HCT116 (cell line): ENCODE data around the gene FGGY. TPM values are rescaled to one million over a fixed set of nuclear protein-coding genes. Genes with fewer than 3 reads are reported as not detected.

ENCODE experiments used
- ATAC-seq: fragments of 200-7000 bp; cut with Tn5 transposase; 2 replicates; pipeline ENCODE4 v1.9.1; 2020; ENCODE audit warnings: mild to moderate bottlenecking, moderate library complexity
- BruUV-seq: library from RNA; stranded (reverse); fragments of 400-500 nt; replicated peaks from 2 replicates; lab custom pipeline; 2021; lab: Mats Ljungman, UMichigan
- CTCF ChIA-PET: fragments of 300-600 bp; sonication (Branson Sonifier 250); formaldehyde crosslinking; loops from one replicate; lab custom pipeline; 2021; ENCODE audit warnings: antibody characterized with exemption; lab: Charles Lee
- POLR2A ChIA-PET: fragments of 300-600, 350-600 bp; sonication (Branson Sonifier 250); formaldehyde crosslinking; loops from one replicate; lab custom pipeline; 2021; ENCODE audit warnings: antibody characterized with exemption; lab: Charles Lee
- RAD21 ChIA-PET, 2 experiments: fragments of 300-600 bp; sonication (Branson Sonifier 250); formaldehyde crosslinking; loops; one replicate each; lab custom pipeline; 2023; ENCODE audit warnings: low total read pairs in 2 of 2; ENCODE audit not compliant: uncharacterized antibody in 2 of 2, unreplicated experiment in 2 of 2, low non-redundant PET in 1 of 2; lab: Charles Lee
- DNase-seq: peaks from one replicate; pipeline ENCODE4 v3.0.0-alpha.2; 2010; ENCODE audit warnings: low read depth, low spot score
- H2AFZ ChIP-seq: fragments of 200-600 bp; shearing (Covaris generic), sonication (generic); 2 replicates; pipeline ENCODE4 v1.6.1; 2017; ENCODE audit warnings: low read depth, mixed run types, mixed read lengths, antibody characterized with exemption, low read length; ENCODE audit not compliant: poor library complexity, severe bottlenecking
- H3K27ac ChIP-seq: 2 replicates; pipeline ENCODE4 v1.5.1; 2012; ENCODE audit warnings: low read depth, low read length
- H3K27me3 ChIP-seq: fragments of 200-600 bp; sonication (generic); 2 replicates; pipeline ENCODE4 v1.6.1; 2016; ENCODE audit warnings: mixed run types, low read length, mixed read lengths; ENCODE audit not compliant: insufficient read depth
- H3K36me3 ChIP-seq, 2 experiments: fragments of 200-500 bp in 1 of 2; fragments of 200-600 bp in 1 of 2; sonication (Bioruptor generic) in 1 of 2; sonication (generic) in 1 of 2; 2 replicates each; pipeline versions ENCODE4 v1.5.1 to v1.6.1; 2014 to 2016; ENCODE audit warnings: low read length in 2 of 2, inconsistent platforms in 1 of 2, mixed read lengths in 1 of 2, mixed run types in 1 of 2; ENCODE audit not compliant: insufficient read depth in 2 of 2, control insufficient read depth in 1 of 2
- H3K4me1 ChIP-seq, 2 experiments: fragments of 200-600 bp in 1 of 2; sonication (generic) in 1 of 2; 2 replicates each; pipeline versions ENCODE4 v1.5.1 to v1.6.1; 2012 to 2017; ENCODE audit warnings: low read length in 2 of 2, inconsistent platforms in 1 of 2, mild to moderate bottlenecking in 1 of 2, mixed read lengths in 1 of 2, mixed run types in 1 of 2, moderate library complexity in 1 of 2; ENCODE audit not compliant: insufficient read depth in 2 of 2, control insufficient read depth in 1 of 2
- H3K4me2 ChIP-seq: fragments of 200-600 bp; sonication (generic); 2 replicates; pipeline ENCODE4 v1.6.1; 2017; ENCODE audit warnings: mixed run types, low read length, mixed read lengths
- H3K4me3 ChIP-seq, 2 experiments: fragments of 200-600 bp in 1 of 2; sonication (generic) in 1 of 2; replicated peaks in 1 of 2; 2 replicates each; pipeline ENCODE4 v1.5.1; 2011 to 2016; ENCODE audit warnings: low read length in 2 of 2, control low read depth in 1 of 2, low read depth in 1 of 2, mild to moderate bottlenecking in 1 of 2, mixed read lengths in 1 of 2, mixed run types in 1 of 2
- H3K79me2 ChIP-seq: fragments of 200-600 bp; sonication (generic); 2 replicates; pipeline ENCODE4 v1.6.1; 2017; ENCODE audit warnings: mild to moderate bottlenecking, mixed run types, low read length, moderate library complexity, mixed read lengths; ENCODE audit not compliant: insufficient read depth
- H3K9ac ChIP-seq: fragments of 200-600 bp; sonication (generic); 2 replicates; pipeline ENCODE4 v1.6.1; 2016; ENCODE audit warnings: low read length, mixed read lengths
- H3K9me2 ChIP-seq: fragments of 200-600 bp; sonication (generic), shearing (Covaris generic); 2 replicates; pipeline ENCODE4 v1.6.1; 2017; ENCODE audit warnings: mixed run types, mild to moderate bottlenecking, moderate library complexity; ENCODE audit not compliant: insufficient read depth
- H3K9me3 ChIP-seq, 2 experiments: fragments of 200-500 bp in 1 of 2; fragments of 200-600 bp in 1 of 2; sonication (Bioruptor generic) in 1 of 2; sonication (generic) in 1 of 2; 2 replicates each; pipeline ENCODE4 v1.6.1; 2014 to 2017; ENCODE audit warnings: low read length in 2 of 2, mixed read lengths in 2 of 2, inconsistent platforms in 1 of 2, low read depth in 1 of 2, mild to moderate bottlenecking in 1 of 2, mixed run types in 1 of 2, moderate library complexity in 1 of 2; ENCODE audit not compliant: control insufficient read depth in 1 of 2, insufficient read depth in 1 of 2
- H4K20me1 ChIP-seq: fragments of 200-600 bp; sonication (generic), shearing (Covaris generic); 2 replicates; pipeline ENCODE4 v1.6.1; 2017; ENCODE audit warnings: mixed run types, mild to moderate bottlenecking, moderate library complexity; ENCODE audit not compliant: insufficient read depth
- ATF3 ChIP-seq: IDR thresholded peaks from 2 replicates; pipeline ENCODE4 v1.6.1; 2012
- CEBPB ChIP-seq: IDR thresholded peaks from 2 replicates; pipeline ENCODE4 v1.6.1; 2012; ENCODE audit warnings: low read depth
- ELF1 ChIP-seq: IDR thresholded peaks from 2 replicates; pipeline ENCODE4 v1.6.1; 2012; ENCODE audit warnings: low read depth, borderline replicate concordance
- EZH2 ChIP-seq: fragments of 200-600 bp; sonication (generic); IDR thresholded peaks from 2 replicates; pipeline ENCODE4 v1.6.1; 2017; ENCODE audit warnings: antibody characterized with exemption, mixed run types
- EZH2phosphoT487 ChIP-seq: fragments of 200-600 bp; IDR thresholded peaks from 2 replicates; pipeline ENCODE4 v1.6.1; 2018; ENCODE audit warnings: antibody characterized with exemption, borderline replicate concordance
- FOSL1 ChIP-seq: IDR thresholded peaks from 2 replicates; pipeline ENCODE4 v1.6.1; 2012; ENCODE audit warnings: low read depth
- JUND ChIP-seq: IDR thresholded peaks from 2 replicates; pipeline ENCODE4 v1.6.1; 2012
- MAX ChIP-seq: IDR thresholded peaks from 2 replicates; pipeline ENCODE4 v1.6.1; 2012
- POLR2A ChIP-seq: IDR thresholded peaks from 2 replicates; pipeline ENCODE4 v1.7.0; 2011; ENCODE audit warnings: borderline replicate concordance; ENCODE audit not compliant: insufficient read depth, insufficient read length; ENCODE audit errors: extremely low read depth
- POLR2AphosphoS5 ChIP-seq: IDR thresholded peaks from 2 replicates; pipeline ENCODE4 v1.6.1; 2011; ENCODE audit warnings: mild to moderate bottlenecking, low read depth, low read length, moderate library complexity
- RAD21 ChIP-seq: IDR thresholded peaks from 2 replicates; pipeline ENCODE4 v1.6.1; 2012; ENCODE audit warnings: low read depth, mild to moderate bottlenecking
- SIN3A ChIP-seq: IDR thresholded peaks from 2 replicates; pipeline ENCODE4 v1.6.1; 2012; ENCODE audit warnings: low read depth
- SP1 ChIP-seq: IDR thresholded peaks from 2 replicates; pipeline ENCODE4 v1.6.1; 2012; ENCODE audit warnings: low read depth
- SRF ChIP-seq: IDR thresholded peaks from 2 replicates; pipeline ENCODE4 v1.6.1; 2012; ENCODE audit warnings: low read depth
- TCF7L2 ChIP-seq: IDR thresholded peaks from 2 replicates; pipeline ENCODE4 v1.7.0; 2011; ENCODE audit warnings: borderline replicate concordance, inconsistent platforms; ENCODE audit not compliant: insufficient read depth, insufficient read length; ENCODE audit errors: extremely low read depth
- YY1 ChIP-seq: IDR thresholded peaks from 2 replicates; pipeline ENCODE4 v1.6.1; 2011; ENCODE audit warnings: low read length, low read depth, moderate library complexity, mild to moderate bottlenecking; ENCODE audit not compliant: insufficient replicate concordance; ENCODE audit errors: extremely low read depth
- ZBTB33 ChIP-seq: IDR thresholded peaks from 2 replicates; pipeline ENCODE4 v1.6.1; 2011; ENCODE audit warnings: mild to moderate bottlenecking, low read length, moderate library complexity; ENCODE audit not compliant: insufficient replicate concordance; ENCODE audit errors: extremely low read depth
- ZFX ChIP-seq: fragments of 450-650 bp; IDR thresholded peaks from 2 replicates; pipeline ENCODE4 v1.6.1; 2017
- ZNF274 ChIP-seq: fragments of 200-500 bp; sonication (Bioruptor generic); IDR thresholded peaks from 2 replicates; pipeline ENCODE4 v1.6.1; 2014; ENCODE audit warnings: mild to moderate bottlenecking, low read depth, low read length, inconsistent platforms
- intact Hi-C: fragments of 100-400 bp; cut with micrococcal nuclease; formaldehyde crosslinking; loops from 2 replicates; pipeline ENCODE4 v1.10.0; 2022
- total RNA-seq: library from RNA; stranded (reverse); gene quantifications from one replicate; pipeline ENCODE4 v1.2.1, GENCODE V29; 2021; ENCODE audit not compliant: unreplicated experiment
- TF ChIP-seq, protein P1 (sequence below): IDR thresholded peaks from 2 replicates; pipeline ENCODE4 v1.6.1; 2012; ENCODE audit warnings: low read depth

Gene FGGY
- total RNA-seq, 1 experiment from 2014 or later: 10.6 TPM

DNA sequence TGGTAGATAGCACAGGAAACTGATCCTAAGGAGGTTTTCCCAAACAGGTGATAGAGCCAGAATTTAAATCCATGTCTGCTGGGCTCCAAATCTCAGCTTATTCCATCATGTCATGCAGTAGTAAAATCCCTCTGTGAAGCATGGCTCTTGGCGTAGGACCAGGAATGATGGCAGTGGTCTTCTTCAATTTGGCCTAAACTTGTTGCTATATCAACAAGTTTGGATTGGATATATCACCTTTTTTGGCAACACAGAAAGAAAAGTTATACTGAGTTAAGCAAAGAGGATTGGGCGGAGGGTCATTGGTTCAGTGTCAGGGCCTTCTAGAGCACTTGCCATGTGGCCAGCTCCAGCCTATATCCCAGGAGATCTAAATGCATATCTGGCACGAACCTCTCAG lies 52.2 kb downstream of the FGGY start (continued):
- no peak for TF ChIP-seq FOSL1

GRCh38 chr1:59350521-59350920 lies 53.6 kb downstream of the FGGY start:
- no TSS peak for BruUV-seq
- no peaks in the 10 kb centered on the region for H3K4me1 ChIP-seq
- no peaks in the 10 kb centered on the region for H3K36me3 ChIP-seq
- RAD21 ChIA-PET: no interaction called here
- no peaks in the 10 kb centered on the region for H3K9me3 ChIP-seq
- H3K79me2 ChIP-seq: no peaks in the 10 kb centered on the region
- no peaks in the 10 kb centered on the region for H3K27me3 ChIP-seq
- CTCF ChIA-PET: no interaction called here
- H3K4me2 ChIP-seq: no peak overlapping the region
- no peaks in the 10 kb centered on the region for H3K9me2 ChIP-seq
- H3K9ac ChIP-seq: no peak overlapping the region
- POLR2A ChIA-PET: no interaction called here
- no peak overlapping the region for H2AFZ ChIP-seq
- no peak for ATAC-seq
- no peak for DNase-seq
- no peaks in the 10 kb centered on the region for H4K20me1 ChIP-seq
- no peak overlapping the region for H3K4me3 ChIP-seq
- no peak overlapping the region for H3K27ac ChIP-seq
- intact Hi-C loops: no loop called here
- no peak for TF ChIP-seq ZBTB33
- no peak for TF ChIP-seq SP1
- TF ChIP-seq POLR2A: no peak
- TF ChIP-seq SIN3A: no peak
- TF ChIP-seq EZH2: no peak
- no peak for TF ChIP-seq EZH2phosphoT487
- TF ChIP-seq MAX: no peak
- no peak for TF ChIP-seq ZFX
- no peak for TF ChIP-seq TCF7L2
- no peak for TF ChIP-seq SRF
- no peak for TF ChIP-seq YY1
- no peak for TF ChIP-seq ATF3
- TF ChIP-seq, protein P1, sequence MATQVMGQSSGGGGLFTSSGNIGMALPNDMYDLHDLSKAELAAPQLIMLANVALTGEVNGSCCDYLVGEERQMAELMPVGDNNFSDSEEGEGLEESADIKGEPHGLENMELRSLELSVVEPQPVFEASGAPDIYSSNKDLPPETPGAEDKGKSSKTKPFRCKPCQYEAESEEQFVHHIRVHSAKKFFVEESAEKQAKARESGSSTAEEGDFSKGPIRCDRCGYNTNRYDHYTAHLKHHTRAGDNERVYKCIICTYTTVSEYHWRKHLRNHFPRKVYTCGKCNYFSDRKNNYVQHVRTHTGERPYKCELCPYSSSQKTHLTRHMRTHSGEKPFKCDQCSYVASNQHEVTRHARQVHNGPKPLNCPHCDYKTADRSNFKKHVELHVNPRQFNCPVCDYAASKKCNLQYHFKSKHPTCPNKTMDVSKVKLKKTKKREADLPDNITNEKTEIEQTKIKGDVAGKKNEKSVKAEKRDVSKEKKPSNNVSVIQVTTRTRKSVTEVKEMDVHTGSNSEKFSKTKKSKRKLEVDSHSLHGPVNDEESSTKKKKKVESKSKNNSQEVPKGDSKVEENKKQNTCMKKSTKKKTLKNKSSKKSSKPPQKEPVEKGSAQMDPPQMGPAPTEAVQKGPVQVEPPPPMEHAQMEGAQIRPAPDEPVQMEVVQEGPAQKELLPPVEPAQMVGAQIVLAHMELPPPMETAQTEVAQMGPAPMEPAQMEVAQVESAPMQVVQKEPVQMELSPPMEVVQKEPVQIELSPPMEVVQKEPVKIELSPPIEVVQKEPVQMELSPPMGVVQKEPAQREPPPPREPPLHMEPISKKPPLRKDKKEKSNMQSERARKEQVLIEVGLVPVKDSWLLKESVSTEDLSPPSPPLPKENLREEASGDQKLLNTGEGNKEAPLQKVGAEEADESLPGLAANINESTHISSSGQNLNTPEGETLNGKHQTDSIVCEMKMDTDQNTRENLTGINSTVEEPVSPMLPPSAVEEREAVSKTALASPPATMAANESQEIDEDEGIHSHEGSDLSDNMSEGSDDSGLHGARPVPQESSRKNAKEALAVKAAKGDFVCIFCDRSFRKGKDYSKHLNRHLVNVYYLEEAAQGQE: no peak
- no peak for TF ChIP-seq ZNF274
- TF ChIP-seq ELF1: no peak
- TF ChIP-seq POLR2AphosphoS5: no peak
- TF ChIP-seq CEBPB: no peak
- TF ChIP-seq JUND: no peak
- TF ChIP-seq RAD21: no peak
